ENCODE data around the gene CEP95. TPM values are rescaled to one million over a fixed set of nuclear protein-coding genes. Genes with fewer than 3 reads are reported as not detected.
"Not testable (repeated sequence)": the region's sequence is repeated elsewhere in the genome, so short reads cannot be mapped to it uniquely, and the experiment has no call there.

The CEP95 gene
- polyA plus RNA-seq, 1 donor = 87.5 TPM

- 100% methylated on average over 1 of the region's 6 CpGs for WGBS (ENCODE audit: insufficient coverage, low lambda C conversion rate)
- H3K27ac ChIP-seq (ENCODE audit: low read length) = no peak overlapping the region
These were observed 65.0 kb downstream of the CEP95 start for GRCh38 chr17:64571746-64572145.

GRCh38 chr17:64572682-64573154 is 65.9 kb downstream of the CEP95 start:
- H3K36me3 ChIP-seq (ENCODE audit: control insufficient read depth, insufficient read depth, low read length) = peaks cover 27% of the 10 kb centered on the region
- peak; percentile 6 to 13 for DNase-seq
- no peak overlapping the region for H3K27ac ChIP-seq (ENCODE audit: low read length)

More at GRCh38 chr17:64571746-64572145, 65.0 kb downstream of the CEP95 start:
- H3K4me1 ChIP-seq (ENCODE audit: control insufficient read depth, insufficient read depth, low read length) = no peaks in the 10 kb centered on the region
- H3K36me3 ChIP-seq (ENCODE audit: control insufficient read depth, insufficient read depth, low read length) = peaks cover 26% of the 10 kb centered on the region
- H3K9me3 ChIP-seq (ENCODE audit: control insufficient read depth, low read depth, low read length) = no peaks in the 10 kb centered on the region
- H3K4me3 ChIP-seq (ENCODE audit: low read length) = no peak overlapping the region
- no peaks in the 10 kb centered on the region for H3K27me3 ChIP-seq (ENCODE audit: control insufficient read depth, insufficient read depth, low read length)
- DNase-seq = peak in 1 of 2 donors; percentile 2

GRCh38 chr17:64573214-64573613 is 66.4 kb downstream of the CEP95 start:
- no peak for DNase-seq
- no peak overlapping the region for H3K27ac ChIP-seq (ENCODE audit: low read length)
- no peaks in the 10 kb centered on the region for H3K9me3 ChIP-seq (ENCODE audit: control insufficient read depth, low read depth, low read length)
- no peaks in the 10 kb centered on the region for H3K27me3 ChIP-seq (ENCODE audit: control insufficient read depth, insufficient read depth, low read length)
- H3K4me1 ChIP-seq (ENCODE audit: control insufficient read depth, insufficient read depth, low read length) = no peaks in the 10 kb centered on the region
- peaks cover 31% of the 10 kb centered on the region for H3K36me3 ChIP-seq (ENCODE audit: control insufficient read depth, insufficient read depth, low read length)
- H3K4me3 ChIP-seq (ENCODE audit: low read length) = no peak overlapping the region

More at GRCh38 chr17:64572682-64573154, 65.9 kb downstream of the CEP95 start:
- no CpG with 5 or more reads among the region's 3 CpGs for WGBS (ENCODE audit: insufficient coverage, low lambda C conversion rate)
- H3K4me3 ChIP-seq (ENCODE audit: low read length) = no peak overlapping the region
- no peaks in the 10 kb centered on the region for H3K27me3 ChIP-seq (ENCODE audit: control insufficient read depth, insufficient read depth, low read length)
- no peaks in the 10 kb centered on the region for H3K4me1 ChIP-seq (ENCODE audit: control insufficient read depth, insufficient read depth, low read length)
- H3K9me3 ChIP-seq (ENCODE audit: control insufficient read depth, low read depth, low read length) = no peaks in the 10 kb centered on the region

GRCh38 chr17:64574646-64575045 is 67.9 kb downstream of the CEP95 start:
- Histone ChIP-seq H3K27ac (ENCODE audit: low read length) (no peak overlapping the region), H3K9me3 (ENCODE audit: control insufficient read depth, low read depth, low read length) (no peaks in the 10 kb centered on the region), H3K36me3 (ENCODE audit: control insufficient read depth, insufficient read depth, low read length) (peaks cover 33% of the 10 kb centered on the region), H3K4me1 (ENCODE audit: control insufficient read depth, insufficient read depth, low read length) (no peaks in the 10 kb centered on the region), H3K27me3 (ENCODE audit: control insufficient read depth, insufficient read depth, low read length) (no peaks in the 10 kb centered on the region), H3K4me3 (ENCODE audit: low read length) (no peak overlapping the region)
- DNase-seq = no peak
- no CpG with 5 or more reads among the region's 1 CpG for WGBS (ENCODE audit: insufficient coverage, low lambda C conversion rate)

GRCh38 chr17:64575431-64575830 is 68.7 kb downstream of the CEP95 start:
- no peaks in the 10 kb centered on the region for H3K27me3 ChIP-seq (ENCODE audit: control insufficient read depth, insufficient read depth, low read length)
- no peak for DNase-seq
- H3K27ac ChIP-seq (ENCODE audit: low read length) = no peak overlapping the region
- no peaks in the 10 kb centered on the region for H3K9me3 ChIP-seq (ENCODE audit: control insufficient read depth, low read depth, low read length)
- no peaks in the 10 kb centered on the region for H3K4me1 ChIP-seq (ENCODE audit: control insufficient read depth, insufficient read depth, low read length)
- no peak overlapping the region for H3K4me3 ChIP-seq (ENCODE audit: low read length)
- H3K36me3 ChIP-seq (ENCODE audit: control insufficient read depth, insufficient read depth, low read length) = peaks cover 31% of the 10 kb centered on the region
- no CpG with 5 or more reads among the region's 3 CpGs for WGBS (ENCODE audit: insufficient coverage, low lambda C conversion rate)

GRCh38 chr17:64577025-64577424 is 70.2 kb downstream of the CEP95 start:
- peaks cover 26% of the 10 kb centered on the region for H3K36me3 ChIP-seq (ENCODE audit: control insufficient read depth, insufficient read depth, low read length)
- H3K4me3 ChIP-seq (ENCODE audit: low read length); DNase-seq; H3K27me3 ChIP-seq (ENCODE audit: control insufficient read depth, insufficient read depth, low read length); H3K9me3 ChIP-seq (ENCODE audit: control insufficient read depth, low read depth, low read length); H3K4me1 ChIP-seq (ENCODE audit: control insufficient read depth, insufficient read depth, low read length); H3K27ac ChIP-seq (ENCODE audit: low read length): not testable (repeated sequence)
- WGBS (ENCODE audit: insufficient coverage, low lambda C conversion rate) = no CpG with 5 or more reads among the region's 4 CpGs

GRCh38 chr17:64579917-64580316 is 73.1 kb downstream of the CEP95 start:
- no CpG with 5 or more reads among the region's 1 CpG for WGBS (ENCODE audit: insufficient coverage, low lambda C conversion rate)
- H3K36me3 ChIP-seq (ENCODE audit: control insufficient read depth, insufficient read depth, low read length) = peaks cover 31% of the 10 kb centered on the region
- no peaks in the 10 kb centered on the region for H3K9me3 ChIP-seq (ENCODE audit: control insufficient read depth, low read depth, low read length)

GRCh38 chr17:64580384-64581315 is 73.9 kb downstream of the CEP95 start:
- peaks cover 31% of the 10 kb centered on the region for H3K36me3 ChIP-seq (ENCODE audit: control insufficient read depth, insufficient read depth, low read length)
- DNase-seq = no peak
- no peaks in the 10 kb centered on the region for H3K4me1 ChIP-seq (ENCODE audit: control insufficient read depth, insufficient read depth, low read length)
- H3K4me3 ChIP-seq (ENCODE audit: low read length) = no peak overlapping the region
- H3K9me3 ChIP-seq (ENCODE audit: control insufficient read depth, low read depth, low read length) = no peaks in the 10 kb centered on the region
- 83% methylated on average over 5 of the region's 7 CpGs for WGBS (ENCODE audit: insufficient coverage, low lambda C conversion rate)
- H3K27ac ChIP-seq (ENCODE audit: low read length) = no peak overlapping the region
- no peaks in the 10 kb centered on the region for H3K27me3 ChIP-seq (ENCODE audit: control insufficient read depth, insufficient read depth, low read length)

More at GRCh38 chr17:64579917-64580316, 73.1 kb downstream of the CEP95 start:
- Histone ChIP-seq H3K27ac (ENCODE audit: low read length) (no peak overlapping the region), H3K4me3 (ENCODE audit: low read length) (no peak overlapping the region), H3K27me3 (ENCODE audit: control insufficient read depth, insufficient read depth, low read length) (no peaks in the 10 kb centered on the region), H3K4me1 (ENCODE audit: control insufficient read depth, insufficient read depth, low read length) (no peaks in the 10 kb centered on the region)
- no peak for DNase-seq

GRCh38 chr17:64583038-64583437 is 76.3 kb downstream of the CEP95 start:
- Histone ChIP-seq H3K9me3 (ENCODE audit: control insufficient read depth, low read depth, low read length) (no peaks in the 10 kb centered on the region), H3K4me3 (ENCODE audit: low read length) (no peak overlapping the region), H3K4me1 (ENCODE audit: control insufficient read depth, insufficient read depth, low read length) (no peaks in the 10 kb centered on the region), H3K27ac (ENCODE audit: low read length) (no peak overlapping the region), H3K27me3 (ENCODE audit: control insufficient read depth, insufficient read depth, low read length) (no peaks in the 10 kb centered on the region), H3K36me3 (ENCODE audit: control insufficient read depth, insufficient read depth, low read length) (peaks cover 26% of the 10 kb centered on the region)
- no peak for DNase-seq
- WGBS (ENCODE audit: insufficient coverage, low lambda C conversion rate) = 100% methylated on average over 1 of the region's 3 CpGs

GRCh38 chr17:64585146-64585545 is 78.4 kb downstream of the CEP95 start:
- WGBS (ENCODE audit: insufficient coverage, low lambda C conversion rate) = 92% methylated on average over 1 of the region's 2 CpGs
- Histone ChIP-seq H3K4me3 (ENCODE audit: low read length) (no peak overlapping the region), H3K36me3 (ENCODE audit: control insufficient read depth, insufficient read depth, low read length) (peaks cover 27% of the 10 kb centered on the region), H3K9me3 (ENCODE audit: control insufficient read depth, low read depth, low read length) (no peaks in the 10 kb centered on the region), H3K27me3 (ENCODE audit: control insufficient read depth, insufficient read depth, low read length) (no peaks in the 10 kb centered on the region), H3K4me1 (ENCODE audit: control insufficient read depth, insufficient read depth, low read length) (no peaks in the 10 kb centered on the region), H3K27ac (ENCODE audit: low read length) (no peak overlapping the region)
- no peak for DNase-seq

Data from large intestine (tissue), 3 donors.